GM12878 (cell line): ENCODE measurements around the gene MSH2.

Source experiments
- CHD2 ChIP-seq: IDR thresholded peaks from 2 replicates; pipeline ENCODE4 v1.6.1; 2011; ENCODE audit warnings: low read depth, low read length, improper control_type of control experiment, borderline replicate concordance
- EZH2 ChIP-seq: IDR thresholded peaks from 2 replicates; pipeline ENCODE4 v1.6.1; 2012; ENCODE audit warnings: low read depth, mild to moderate bottlenecking, control low read depth, inconsistent platforms, low read length, borderline replicate concordance; ENCODE audit not compliant: control insufficient read depth
- POLR2A ChIP-seq: IDR thresholded peaks from 2 replicates; pipeline ENCODE4 v1.6.1; 2011; ENCODE audit warnings: low read depth, mild to moderate bottlenecking, low read length

- TF ChIP-seq POLR2A = no peak
- TF ChIP-seq CHD2 = no peak
- TF ChIP-seq EZH2 = no peak
Measured at GRCh38 chr2:47509250-47509649, 106.3 kb downstream of the MSH2 start.
